HFF-Myc (cell line): ENCODE measurements around the gene KRT2.

Source experiments
- DNase-seq: peaks from one replicate; pipeline ENCODE4 v3.0.0-alpha.2; 2011; ENCODE audit warnings: low read depth; ENCODE audit errors: extremely low read depth
- H3K4me3 ChIP-seq: replicated peaks from 2 replicates; pipeline ENCODE4 v1.5.1; 2011; ENCODE audit warnings: low read depth, mild to moderate bottlenecking, control low read depth, low read length
- CTCF ChIP-seq: IDR thresholded peaks from 2 replicates; pipeline ENCODE4 v1.5.1; 2012; ENCODE audit warnings: mild to moderate bottlenecking, low read depth, low read length, control low read depth; ENCODE audit errors: missing control alignments

Gene KRT2

DNA sequence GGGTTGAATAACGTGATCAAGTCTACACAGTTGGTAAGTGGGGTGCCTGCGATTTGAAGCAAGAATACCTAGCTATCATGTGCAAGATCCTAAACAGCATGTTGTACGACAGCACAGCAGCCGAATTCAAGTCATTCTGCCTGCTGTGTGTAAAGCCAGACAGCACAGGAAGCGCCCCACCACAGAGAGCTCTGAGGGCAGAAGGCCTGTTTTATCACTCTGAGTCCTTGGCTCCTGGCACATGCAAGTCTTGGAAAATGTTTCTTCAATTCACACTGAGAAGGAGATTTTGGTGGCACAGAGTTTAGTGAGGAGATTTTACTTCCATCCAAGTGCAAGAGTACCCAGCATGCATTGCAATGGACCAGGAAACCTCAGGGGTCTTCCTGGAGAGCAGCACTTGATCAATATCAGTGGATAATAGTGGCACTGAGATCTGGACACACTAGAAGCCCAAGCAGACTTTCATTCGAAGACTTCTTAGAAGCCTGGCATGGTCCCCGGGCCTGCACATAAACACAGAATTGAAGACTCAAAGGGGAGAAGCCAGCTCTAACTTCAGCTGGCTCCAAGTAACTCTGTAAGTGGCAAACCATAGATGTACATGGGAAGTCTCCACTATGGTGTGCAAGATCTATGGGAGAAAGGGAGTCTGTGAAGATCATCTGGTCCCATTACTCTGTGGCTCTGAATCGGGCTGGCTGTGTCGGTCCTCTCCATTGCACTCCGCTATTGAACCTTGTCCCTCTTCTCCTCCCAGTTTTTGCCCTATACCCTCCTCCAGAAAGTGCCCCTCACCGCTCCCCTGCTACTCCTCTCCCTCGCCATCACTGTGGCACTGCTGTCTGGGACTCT is 29.7 kb upstream of the KRT2 start:
- no peak overlapping the region for H3K4me3 ChIP-seq
- no peak for DNase-seq
- TF ChIP-seq CTCF, result no peak

DNA sequence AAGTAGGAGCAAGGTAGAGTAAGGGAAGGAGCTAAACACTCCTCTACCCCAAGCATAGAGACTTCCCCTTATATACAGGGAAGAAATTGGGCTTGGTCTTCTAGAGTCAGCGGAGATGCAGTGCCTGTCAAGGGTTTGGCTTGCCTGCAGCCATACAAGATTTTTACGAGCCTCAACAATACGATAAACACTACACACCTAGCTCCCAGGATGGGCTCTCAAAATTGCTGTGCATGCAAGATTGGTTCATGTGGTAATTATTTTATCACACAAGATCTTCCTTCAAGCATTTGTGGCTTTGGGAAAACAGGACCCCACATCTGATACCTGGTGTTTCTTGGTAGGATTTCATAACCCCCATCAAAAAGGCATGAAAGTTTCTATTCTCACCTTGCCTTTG is 28.4 kb upstream of the KRT2 start, which contains the start of gene KRT1:
Gene KRT1, minus strand, starts transcription at position 45 of the 400 bp plus-strand sequence. CDS start 59 bp downstream, outside the sequence.
- H3K4me3 ChIP-seq, result no peak within 1 kb of the TSS
- no peak for DNase-seq
- TF ChIP-seq CTCF, result no peak

DNA sequence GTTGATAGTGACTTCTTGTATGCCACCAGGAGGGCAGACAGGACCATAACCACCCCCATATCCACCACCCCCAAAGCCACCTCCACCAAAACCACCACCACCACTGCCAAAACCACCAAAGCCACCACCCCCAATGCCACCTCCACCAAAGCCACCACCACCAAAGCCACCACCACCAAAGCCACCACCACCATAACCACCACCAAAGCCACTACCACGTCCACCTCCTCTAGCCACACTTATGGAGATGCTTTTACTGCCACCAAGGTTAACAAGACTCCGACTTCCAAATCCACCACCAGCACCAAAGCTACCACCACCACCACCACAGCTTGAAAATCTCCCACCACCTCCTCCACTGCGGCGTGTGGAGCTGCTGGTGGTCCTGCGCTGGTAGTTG is 27.9 kb upstream of the KRT2 start:
- DNase-seq, result no peak
- TF ChIP-seq CTCF, result no peak
- no peak overlapping the region for H3K4me3 ChIP-seq

GRCh38 chr12:52677671-52678070 is 25.7 kb upstream of the KRT2 start:
- H3K4me3 ChIP-seq, result no peak overlapping the region

DNA sequence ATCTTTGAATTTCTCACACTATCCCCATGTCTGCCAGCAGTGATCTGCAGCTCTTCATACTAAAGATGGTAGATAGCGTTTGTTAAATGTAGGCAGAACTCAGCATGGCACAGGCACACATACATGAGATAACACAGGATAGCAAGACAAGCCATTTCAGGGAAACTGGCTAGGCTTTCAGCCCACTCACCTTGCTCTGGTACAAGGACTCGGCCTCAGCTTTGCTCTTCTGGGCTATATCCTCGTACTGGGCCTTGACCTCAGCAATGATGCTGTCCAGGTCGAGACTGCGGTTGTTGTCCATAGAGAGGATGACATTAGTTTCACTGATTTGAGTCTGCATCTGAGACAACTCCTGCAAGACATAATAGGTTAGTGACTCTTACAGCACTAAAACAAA is 25.1 kb upstream of the KRT2 start:
- no peak overlapping the region for H3K4me3 ChIP-seq
- DNase-seq, result no peak
- no peak for TF ChIP-seq CTCF

More at GRCh38 chr12:52677671-52678070, 25.7 kb upstream of the KRT2 start:
- DNase-seq, result no peak
- no peak for TF ChIP-seq CTCF

GRCh38 chr12:52676163-52676562 is 24.2 kb upstream of the KRT2 start:
- no peak for TF ChIP-seq CTCF
- DNase-seq, result no peak
- H3K4me3 ChIP-seq, result no peak overlapping the region

- H3K4me3 ChIP-seq, result no peak overlapping the region
- TF ChIP-seq CTCF, result no peak
- DNase-seq, result no peak
These were observed 23.3 kb upstream of the KRT2 start for GRCh38 chr12:52675301-52675701.
